ENCODE data around the gene LRRFIP1. TPM values are rescaled to one million over a fixed set of nuclear protein-coding genes. Genes with fewer than 3 reads are reported as not detected.

The LRRFIP1 gene
- total and polyA plus RNA-seq, 2 of the 13 experiments (the other 11 are each of a cell fraction or from before 2014, with no cell fraction given): 15.9 to 40.5 TPM

GRCh38 chr2:237742191-237742590 is 114.8 kb downstream of the LRRFIP1 start (continued):
- TF ChIP-seq ZNF282 (IDR thresholded peaks at IDR 0.05; ENCODE audit: partially characterized antibody) (no peak), SRSF4 (IDR thresholded peaks at IDR 0.05; ENCODE audit: low read depth, low read length, poor library complexity, severe bottlenecking) (no peak), FOXK2 (IDR thresholded peaks at IDR 0.05) (no peak), HOXA3 (CRISPR knock-in tag; IDR thresholded peaks at IDR 0.05) (peak; percentile 73), ONECUT2 (CRISPR knock-in tag; IDR thresholded peaks at IDR 0.05) (peak; percentile 84), ZFP41 (CRISPR knock-in tag; IDR thresholded peaks at IDR 0.05; ENCODE audit: borderline replicate concordance) (no peak), AFF4 (CRISPR knock-in tag; IDR thresholded peaks at IDR 0.05) (no peak), CBFB (CRISPR knock-in tag; IDR thresholded peaks at IDR 0.05) (peak; percentile 73; the same call in 1 of the 2 replicates), YEATS4 (CRISPR knock-in tag; IDR thresholded peaks at IDR 0.05; ENCODE audit: borderline replicate concordance) (no peak), EP300 (IDR thresholded peaks at IDR 0.05; ENCODE audit: low read depth in 2 of 2, low read length in 2 of 2) (peak in 1 of 2 experiments; percentile 77; a peak in 2 of 4 replicates), EP300 (CRISPR knock-in tag; IDR thresholded peaks at IDR 0.05; ENCODE audit: borderline replicate concordance) (peak; percentile 77; the same call in 1 of the 2 replicates), TBX2 (CRISPR knock-in tag; IDR thresholded peaks at IDR 0.05; ENCODE audit: borderline replicate concordance) (peak; percentile 36; the same call in 1 of the 2 replicates), ZNF17 (CRISPR knock-in tag; IDR thresholded peaks at IDR 0.05) (no peak), ZKSCAN5 (CRISPR knock-in tag; IDR thresholded peaks at IDR 0.05) (no peak), FOSL2 (CRISPR knock-in tag; IDR thresholded peaks at IDR 0.05) (peak; percentile 84), RARG (CRISPR knock-in tag; IDR thresholded peaks at IDR 0.05; ENCODE audit: low read depth) (no peak), ZNF326 (CRISPR knock-in tag; IDR thresholded peaks at IDR 0.05; ENCODE audit: borderline replicate concordance) (no peak), ZKSCAN8 (CRISPR knock-in tag; IDR thresholded peaks at IDR 0.05; ENCODE audit: borderline replicate concordance) (0 out of 2 replicates have a peak, but pooled peaks have one; percentile 66)
- TF ChIP-seq, protein P1, sequence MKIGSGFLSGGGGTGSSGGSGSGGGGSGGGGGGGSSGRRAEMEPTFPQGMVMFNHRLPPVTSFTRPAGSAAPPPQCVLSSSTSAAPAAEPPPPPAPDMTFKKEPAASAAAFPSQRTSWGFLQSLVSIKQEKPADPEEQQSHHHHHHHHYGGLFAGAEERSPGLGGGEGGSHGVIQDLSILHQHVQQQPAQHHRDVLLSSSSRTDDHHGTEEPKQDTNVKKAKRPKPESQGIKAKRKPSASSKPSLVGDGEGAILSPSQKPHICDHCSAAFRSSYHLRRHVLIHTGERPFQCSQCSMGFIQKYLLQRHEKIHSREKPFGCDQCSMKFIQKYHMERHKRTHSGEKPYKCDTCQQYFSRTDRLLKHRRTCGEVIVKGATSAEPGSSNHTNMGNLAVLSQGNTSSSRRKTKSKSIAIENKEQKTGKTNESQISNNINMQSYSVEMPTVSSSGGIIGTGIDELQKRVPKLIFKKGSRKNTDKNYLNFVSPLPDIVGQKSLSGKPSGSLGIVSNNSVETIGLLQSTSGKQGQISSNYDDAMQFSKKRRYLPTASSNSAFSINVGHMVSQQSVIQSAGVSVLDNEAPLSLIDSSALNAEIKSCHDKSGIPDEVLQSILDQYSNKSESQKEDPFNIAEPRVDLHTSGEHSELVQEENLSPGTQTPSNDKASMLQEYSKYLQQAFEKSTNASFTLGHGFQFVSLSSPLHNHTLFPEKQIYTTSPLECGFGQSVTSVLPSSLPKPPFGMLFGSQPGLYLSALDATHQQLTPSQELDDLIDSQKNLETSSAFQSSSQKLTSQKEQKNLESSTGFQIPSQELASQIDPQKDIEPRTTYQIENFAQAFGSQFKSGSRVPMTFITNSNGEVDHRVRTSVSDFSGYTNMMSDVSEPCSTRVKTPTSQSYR (CRISPR knock-in tag; IDR thresholded peaks at IDR 0.05; ENCODE audit: borderline replicate concordance): peak; percentile 94
- TF ChIP-seq, protein P2, sequence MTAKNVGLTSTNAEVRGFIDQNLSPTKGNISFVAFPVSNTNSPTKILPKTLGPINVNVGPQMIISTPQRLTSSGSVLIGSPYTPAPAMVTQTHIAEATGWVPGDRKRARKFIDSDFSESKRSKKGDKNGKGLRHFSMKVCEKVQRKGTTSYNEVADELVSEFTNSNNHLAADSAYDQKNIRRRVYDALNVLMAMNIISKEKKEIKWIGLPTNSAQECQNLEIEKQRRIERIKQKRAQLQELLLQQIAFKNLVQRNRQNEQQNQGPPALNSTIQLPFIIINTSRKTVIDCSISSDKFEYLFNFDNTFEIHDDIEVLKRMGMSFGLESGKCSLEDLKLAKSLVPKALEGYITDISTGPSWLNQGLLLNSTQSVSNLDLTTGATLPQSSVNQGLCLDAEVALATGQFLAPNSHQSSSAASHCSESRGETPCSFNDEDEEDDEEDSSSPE (CRISPR knock-in tag; IDR thresholded peaks at IDR 0.05): no peak
- TF ChIP-seq, protein P3, sequence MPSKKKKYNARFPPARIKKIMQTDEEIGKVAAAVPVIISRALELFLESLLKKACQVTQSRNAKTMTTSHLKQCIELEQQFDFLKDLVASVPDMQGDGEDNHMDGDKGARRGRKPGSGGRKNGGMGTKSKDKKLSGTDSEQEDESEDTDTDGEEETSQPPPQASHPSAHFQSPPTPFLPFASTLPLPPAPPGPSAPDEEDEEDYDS (CRISPR knock-in tag; IDR thresholded peaks at IDR 0.05): peak; percentile 16; the same call in 1 of the 2 replicates
- TF ChIP-seq, protein P4, sequence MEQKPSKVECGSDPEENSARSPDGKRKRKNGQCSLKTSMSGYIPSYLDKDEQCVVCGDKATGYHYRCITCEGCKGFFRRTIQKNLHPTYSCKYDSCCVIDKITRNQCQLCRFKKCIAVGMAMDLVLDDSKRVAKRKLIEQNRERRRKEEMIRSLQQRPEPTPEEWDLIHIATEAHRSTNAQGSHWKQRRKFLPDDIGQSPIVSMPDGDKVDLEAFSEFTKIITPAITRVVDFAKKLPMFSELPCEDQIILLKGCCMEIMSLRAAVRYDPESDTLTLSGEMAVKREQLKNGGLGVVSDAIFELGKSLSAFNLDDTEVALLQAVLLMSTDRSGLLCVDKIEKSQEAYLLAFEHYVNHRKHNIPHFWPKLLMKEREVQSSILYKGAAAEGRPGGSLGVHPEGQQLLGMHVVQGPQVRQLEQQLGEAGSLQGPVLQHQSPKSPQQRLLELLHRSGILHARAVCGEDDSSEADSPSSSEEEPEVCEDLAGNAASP (CRISPR knock-in tag; IDR thresholded peaks at IDR 0.05; ENCODE audit: borderline replicate concordance): peak; percentile 37; the same call in 1 of the 2 replicates

Data from HepG2 (cell line).